Transverse colon (tissue), 4 donors: ENCODE results near the gene SMAP2.

Source experiments
- CTCF ChIP-seq, 5 experiments: fragments of 200-600 bp in 3 of 5; fragments of 450-650 bp in 2 of 5; sonication (generic) in 3 of 5; IDR thresholded peaks; 1 replicate in 2 of 5; 2 replicates in 3 of 5; pipeline ENCODE4 v1.5.1; 2016 to 2017; ENCODE audit warnings: antibody characterized with exemption in 5 of 5, inconsistent platforms in 3 of 5, mild to moderate bottlenecking in 2 of 5, moderate library complexity in 1 of 5
- EP300 ChIP-seq: sonication (generic); formaldehyde crosslinking; IDR thresholded peaks from one replicate; pipeline ENCODE4 v1.6.1; 2017; ENCODE audit warnings: antibody characterized with exemption, low read depth
- POLR2A ChIP-seq: fragments of 450-650 bp; IDR thresholded peaks from one replicate; pipeline ENCODE4 v1.6.1; 2016; ENCODE audit warnings: antibody characterized with exemption, mild to moderate bottlenecking, moderate library complexity
- POLR2AphosphoS5 ChIP-seq, 3 donors: sonication (generic); formaldehyde crosslinking; IDR thresholded peaks; one replicate each; pipeline ENCODE4 v1.6.1; 2016; ENCODE audit warnings: antibody characterized with exemption in 3 of 3

GRCh38 chr1:40350391-40350790, 23.1 kb upstream of the SMAP2 start:
- TF ChIP-seq CTCF (IDR thresholded peaks at IDR 0.05) (no peak), EP300 (no peak), POLR2AphosphoS5 (IDR thresholded peaks at IDR 0.05) (no peak), POLR2A (no peak)
